GM12878 (cell line): ENCODE measurements around the gene LRRC4. TPM values are rescaled to one million over a fixed set of nuclear protein-coding genes. Genes with fewer than 3 reads are reported as not detected.

Experiments used
- ATAC-seq: fragments of 200-7000 bp; cut with Tn5 transposase; 3 replicates; pipeline ENCODE4 v1.9.1; 2020; ENCODE audit warnings: mild to moderate bottlenecking, moderate library complexity
- BruUV-seq: library from RNA; stranded (reverse); fragments of 400-500 nt; replicated peaks from 2 replicates; lab custom pipeline; 2021; lab: Mats Ljungman, UMichigan
- CTCF ChIA-PET: fragments of 300-600 bp; sonication (Branson Sonifier 250); formaldehyde crosslinking; extraction: SDS; loops from one replicate; lab custom pipeline; 2021; ENCODE audit warnings: inconsistent platforms; lab: Yijun Ruan, JAX
- POLR2A ChIA-PET: fragments of 350-600 bp; formaldehyde crosslinking; extraction: SDS; loops from one replicate; lab custom pipeline; 2021; ENCODE audit warnings: inconsistent platforms; lab: Charles Lee
- RAD21 ChIA-PET: fragments of 300-600 bp; sonication (Branson Sonifier 250); formaldehyde crosslinking; loops from one replicate; lab custom pipeline; 2023; ENCODE audit warnings: antibody characterized with exemption; ENCODE audit not compliant: unreplicated experiment; lab: Charles Lee
- SMC1A ChIA-PET: fragments of 300-600 bp; sonication (Branson Sonifier 250); formaldehyde crosslinking; loops from one replicate; lab custom pipeline; 2023; ENCODE audit not compliant: unreplicated experiment, uncharacterized antibody; lab: Charles Lee
- DNase-seq: peaks from one replicate; pipeline ENCODE4 v3.0.0-alpha.2; 2011; ENCODE audit warnings: low read depth, low spot score
- FAIRE-seq: peaks from 3 replicates; lab custom pipeline; 2011; peaks lifted over from hg19 to GRCh38; lab: Jason Lieb, UNC
- H2AFZ ChIP-seq: 2 replicates; pipeline ENCODE4 v1.6.0; 2011; ENCODE audit warnings: low read depth, low read length, control low read depth; ENCODE audit not compliant: control insufficient read depth
- H3K27ac ChIP-seq: 2 replicates; pipeline ENCODE4 v1.5.1; 2011; ENCODE audit warnings: control low read depth; ENCODE audit not compliant: control insufficient read depth, insufficient read depth
- H3K27me3 ChIP-seq, 2 experiments: replicated peaks in 1 of 2; 2 replicates each; pipeline versions ENCODE4 v1.6.0 to v1.6.1; 2011; ENCODE audit warnings: low read length in 1 of 2; ENCODE audit not compliant: control insufficient read depth in 2 of 2, insufficient read depth in 2 of 2
- H3K36me3 ChIP-seq, 2 experiments: 2 replicates each; pipeline ENCODE4 v1.5.1; 2011; ENCODE audit warnings: low read length in 1 of 2; ENCODE audit not compliant: control insufficient read depth in 2 of 2, insufficient read depth in 2 of 2
- H3K4me1 ChIP-seq: 2 replicates; pipeline ENCODE4 v1.6.1; 2011; ENCODE audit warnings: mild to moderate bottlenecking, low read length, moderate library complexity, mixed read lengths; ENCODE audit not compliant: control insufficient read depth, insufficient read depth
- H3K4me2 ChIP-seq: 2 replicates; pipeline ENCODE4 v1.6.0; 2011; ENCODE audit warnings: control low read depth; ENCODE audit not compliant: control insufficient read depth, insufficient read depth
- H3K4me3 ChIP-seq: fragments of 200-600 bp; sonication (generic); 2 replicates; pipeline ENCODE4 v1.5.1; 2016
- H3K79me2 ChIP-seq: 2 replicates; pipeline ENCODE4 v1.6.0; 2011; ENCODE audit warnings: low read length; ENCODE audit not compliant: control insufficient read depth, insufficient read depth
- H3K9ac ChIP-seq: 2 replicates; pipeline ENCODE4 v1.8.0; 2011; ENCODE audit warnings: low read length, control low read depth, mixed read lengths; ENCODE audit not compliant: control insufficient read depth, insufficient read depth
- H3K9me3 ChIP-seq: replicated peaks from 3 replicates; pipeline ENCODE4 v1.5.1; 2011; ENCODE audit warnings: mild to moderate bottlenecking, low read length; ENCODE audit not compliant: control insufficient read depth, insufficient read depth
- H4K20me1 ChIP-seq: 2 replicates; pipeline ENCODE4 v1.6.0; 2011; ENCODE audit not compliant: control insufficient read depth, insufficient read depth
- BCL3 ChIP-seq: IDR thresholded peaks from 2 replicates; pipeline ENCODE4 v1.6.1; 2011; ENCODE audit warnings: borderline replicate concordance, low read depth, mild to moderate bottlenecking, moderate library complexity, low read length; ENCODE audit not compliant: insufficient read depth, poor library complexity, severe bottlenecking
- CBX5 ChIP-seq: sonication (generic); IDR thresholded peaks from 2 replicates; pipeline ENCODE4 v1.6.1; 2016; ENCODE audit warnings: low read depth, moderate library complexity, mild to moderate bottlenecking, inconsistent platforms
- CUX1 ChIP-seq: IDR thresholded peaks from 2 replicates; pipeline ENCODE4 v1.6.1; 2012; ENCODE audit warnings: improper control_type of control experiment, low read depth, low read length; ENCODE audit not compliant: insufficient replicate concordance
- ESRRA ChIP-seq: IDR thresholded peaks from 2 replicates; pipeline ENCODE4 v1.6.1; 2012; ENCODE audit warnings: mild to moderate bottlenecking, low read length, improper control_type of control experiment
- HDAC6 ChIP-seq: fragments of 200-600 bp; sonication (generic); IDR thresholded peaks from one replicate; pipeline ENCODE4 v1.8.0; 2017; ENCODE audit warnings: antibody characterized with exemption; ENCODE audit not compliant: unreplicated experiment
- IKZF2 ChIP-seq, 2 experiments: fragments of 450-650 bp; IDR thresholded peaks; 2 replicates each; pipeline ENCODE4 v1.6.1; 2017; ENCODE audit warnings: mild to moderate bottlenecking in 2 of 2, moderate library complexity in 2 of 2
- MLLT1 ChIP-seq: fragments of 450-650 bp; IDR thresholded peaks from 2 replicates; pipeline ENCODE4 v1.6.1; 2016; ENCODE audit warnings: mild to moderate bottlenecking
- NR2C1 ChIP-seq: fragments of 450-650 bp; IDR thresholded peaks from 2 replicates; pipeline ENCODE4 v1.6.1; 2017; ENCODE audit warnings: antibody characterized with exemption, mild to moderate bottlenecking, moderate library complexity
- PAX5 ChIP-seq: IDR thresholded peaks from 2 replicates; pipeline ENCODE4 v1.6.1; 2011; ENCODE audit warnings: low read depth, low read length, borderline replicate concordance
- PRDM15 ChIP-seq: fragments of 450-650 bp; formaldehyde crosslinking; IDR thresholded peaks from 2 replicates; pipeline ENCODE4 v1.4.0; 2020; ENCODE audit warnings: mild to moderate bottlenecking, moderate library complexity
- RBBP5 ChIP-seq: fragments of 200-600 bp; sonication (generic); conservative IDR thresholded peaks from 2 replicates; pipeline ENCODE4 v1.6.1; 2016
- RELA ChIP-seq: fragments of 450-650 bp; IDR thresholded peaks from 2 replicates; pipeline ENCODE4 v1.8.0; 2014; ENCODE audit warnings: borderline replicate concordance; ENCODE audit not compliant: partially characterized antibody
- WGBS: methylation state at CpG from one replicate; pipeline ENCODE4 v1.1.6; 2016; ENCODE audit warnings: low lambda C conversion rate; ENCODE audit not compliant: insufficient replicate concordance, insufficient coverage; ENCODE audit errors: missing lambda C conversion rate; 5-methylcytosine and 5-hydroxymethylcytosine counted together
- in situ Hi-C: fragments of 300-500 bp; cut with MboI; formaldehyde crosslinking; loops from 9 replicates; pipeline ENCODE4 v1.14.3; 2018; ENCODE audit warnings: mixed read lengths
- intact Hi-C: fragments of 100-400 bp; cut with micrococcal nuclease; formaldehyde crosslinking; loops from one replicate; pipeline ENCODE4 v1.14.2; 2022; ENCODE audit not compliant: unreplicated experiment
- polyA plus RNA-seq, 11 experiments: library from polyadenylated mRNA; depleted of rRNA in 4 of 11; unstranded in 6 of 11; stranded (reverse) in 5 of 11; fragments of >200 nt; fragmentation: Nextera tagmentation in 4 of 11; fragmentation: Illumina TruSeq in 1 of 11; extraction: Ambion mirVana in 4 of 11; extraction: Trizol in 1 of 11; gene quantifications; 1 replicate in 1 of 11; 2 replicates in 10 of 11; pipeline versions ENCODE4 v1.2.1 to v1.2.3, GENCODE V29; 2011 to 2016; ENCODE audit warnings: inconsistent platforms in 2 of 11, missing spikeins in 2 of 11, low read depth in 1 of 11
- total RNA-seq, 4 experiments: library from RNA; depleted of rRNA in 3 of 4; stranded (reverse); fragments of >200 nt in 3 of 4; fragmentation: Illumina TruSeq in 1 of 4; extraction: Trizol in 1 of 4; gene quantifications; 2 replicates each; pipeline versions ENCODE4 v1.2.1 to v1.2.3, GENCODE V29; 2013 to 2021

Gene LRRC4
- total and polyA plus RNA-seq, 10 of the 15 experiments (the other 5 are each of a cell fraction or from before 2014, with no cell fraction given): 0.06 to 0.85 (median 0.12) TPM; not detected in 4

- Histone ChIP-seq H3K4me3 (no peak overlapping the region), H3K27me3 (no peaks in the 10 kb centered on the region), H3K27ac (no peak overlapping the region), H3K4me2 (no peak overlapping the region), H3K9me3 (peaks cover 9% of the 10 kb centered on the region; the same call in 2 of the 3 replicates), H3K4me1 (no peaks in the 10 kb centered on the region), H3K79me2 (no peaks in the 10 kb centered on the region), H3K9ac (no peak overlapping the region), H3K36me3 (peaks cover 1 to 6% of the 10 kb centered on the region in 2 experiments; a peak in 3 of 4 replicates), H4K20me1 (no peaks in the 10 kb centered on the region), H2AFZ (no peak overlapping the region)
- ChIA-PET POLR2A (interaction anchor here (0.6 kb wide), 1 partner anchor 293 kb away, joined by 5 read pairs; no protein-coding TSS in a partner anchor), RAD21 (no interaction called here), CTCF (no interaction called here), SMC1A (interaction anchor here (1.2 to 1.5 kb wide), 2 partner anchors 9 to 111 kb away, joined by 3 read pairs; no protein-coding TSS in a partner anchor)
- intact Hi-C loops (no loop called here), in situ Hi-C loops (no loop called here)
- no peak for DNase-seq
- FAIRE-seq: no peak
- ATAC-seq: no peak
- no TSS peak for BruUV-seq
- WGBS: 96% methylated on average over 4 of the region's 4 CpGs
- TF ChIP-seq RBBP5 (no peak), MLLT1 (no peak), ESRRA (no peak), PRDM15 (CRISPR knock-in tag) (no peak), CUX1 (no peak), NR2C1 (no peak), BCL3 (no peak), CBX5 (no peak), RELA (no peak), HDAC6 (no peak), PAX5 (no peak), IKZF2 (IDR thresholded peaks at IDR 0.05) (no peak)
Observed at GRCh38 chr7:127981965-127982364, 49.3 kb downstream of the LRRC4 start.
